ENCODE measurements around the gene CEBPB. TPM values are rescaled to one million over a fixed set of nuclear protein-coding genes. Genes with fewer than 3 reads are reported as not detected.

The CEBPB gene
- total RNA-seq, 1 experiment from 2014 or later: 29.5 TPM

DNA sequence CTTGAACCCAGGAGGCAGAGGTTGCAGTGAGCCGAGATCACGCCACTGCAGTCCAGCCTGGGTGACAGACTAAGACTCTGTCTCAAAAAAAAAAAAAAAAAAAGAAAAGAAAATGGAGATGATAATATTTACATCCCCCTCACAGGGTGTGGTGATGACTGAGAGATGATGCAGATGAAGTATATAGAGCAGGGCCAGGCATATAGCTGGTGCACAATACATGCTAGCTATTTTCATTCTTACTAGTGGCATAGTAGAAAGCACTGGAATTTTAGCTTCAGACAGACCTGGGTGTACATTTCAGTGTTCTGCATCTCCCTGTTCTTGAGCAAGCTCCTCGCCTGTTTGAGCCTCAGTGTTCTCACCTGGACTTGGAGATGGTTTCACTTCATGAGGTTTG lies 36.9 kb downstream of the CEBPB start:
- no peak for DNase-seq (ENCODE audit: low read depth)

DNA sequence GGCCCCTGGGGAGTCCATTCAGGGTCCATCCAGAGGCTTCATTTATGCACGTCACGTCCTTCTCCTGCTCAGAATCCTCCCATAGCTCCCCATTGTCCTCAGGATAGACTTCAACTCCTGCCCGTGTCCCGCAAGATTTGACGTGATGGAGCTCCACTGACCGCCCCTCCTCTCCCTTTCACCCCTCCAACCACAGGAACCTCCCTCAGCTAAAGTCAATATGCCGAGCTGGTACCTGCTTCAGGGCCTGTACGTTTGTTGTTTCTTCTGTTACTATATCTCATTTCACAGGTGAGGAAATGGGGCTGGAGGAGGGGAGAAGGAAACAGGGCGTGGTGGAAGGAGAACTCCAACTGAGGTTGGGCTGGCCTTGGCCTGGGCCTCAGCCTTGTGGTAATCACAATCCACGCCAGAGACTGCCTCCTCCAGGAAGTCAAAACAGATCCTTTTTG lies 38.6 kb downstream of the CEBPB start:
- DNase-seq (ENCODE audit: low read depth): no peak

GRCh38 chr20:50230184-50230583 lies 39.6 kb downstream of the CEBPB start:
- DNase-seq (ENCODE audit: low read depth): no peak

DNA sequence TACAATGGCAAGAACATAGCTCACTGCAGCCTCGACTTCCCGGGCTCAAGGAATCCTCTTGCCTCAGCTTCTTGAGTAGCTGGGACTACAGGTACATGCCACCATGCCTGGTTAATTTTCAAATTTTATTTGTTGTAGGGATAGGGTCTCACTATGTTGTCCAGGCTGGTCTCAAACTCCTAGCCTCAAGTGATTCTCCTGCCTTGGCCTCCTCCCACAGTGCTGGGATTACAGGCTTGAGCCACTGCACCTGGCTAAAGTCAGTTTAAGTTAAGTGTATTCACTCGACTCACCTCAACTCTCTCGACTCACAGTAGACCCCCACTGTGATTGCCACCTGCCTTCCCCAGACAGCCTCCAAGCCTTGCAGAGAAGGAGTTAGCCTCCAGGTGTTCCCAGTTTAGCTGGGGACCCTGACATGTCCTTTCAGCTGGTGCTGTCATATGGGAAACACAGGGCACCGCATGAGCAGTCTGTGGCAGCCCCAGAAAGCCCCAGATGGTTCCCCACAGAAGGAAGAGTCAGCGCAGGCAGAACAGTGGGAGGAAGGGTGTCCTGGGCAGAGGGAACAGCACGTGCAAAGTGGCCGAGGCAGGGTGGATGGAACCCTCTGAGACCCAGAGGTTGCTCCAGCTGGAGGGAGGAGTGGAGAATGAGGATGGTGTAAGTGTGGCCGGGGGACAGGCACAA lies 40.4 kb downstream of the CEBPB start:
- DNase-seq (ENCODE audit: low read depth): no peak

- no peak for DNase-seq (ENCODE audit: low read depth)
These were observed 41.2 kb downstream of the CEBPB start for GRCh38 chr20:50231854-50232253.

GRCh38 chr20:50232651-50233324 lies 42.2 kb downstream of the CEBPB start:
- no peak for DNase-seq (ENCODE audit: low read depth)

DNA sequence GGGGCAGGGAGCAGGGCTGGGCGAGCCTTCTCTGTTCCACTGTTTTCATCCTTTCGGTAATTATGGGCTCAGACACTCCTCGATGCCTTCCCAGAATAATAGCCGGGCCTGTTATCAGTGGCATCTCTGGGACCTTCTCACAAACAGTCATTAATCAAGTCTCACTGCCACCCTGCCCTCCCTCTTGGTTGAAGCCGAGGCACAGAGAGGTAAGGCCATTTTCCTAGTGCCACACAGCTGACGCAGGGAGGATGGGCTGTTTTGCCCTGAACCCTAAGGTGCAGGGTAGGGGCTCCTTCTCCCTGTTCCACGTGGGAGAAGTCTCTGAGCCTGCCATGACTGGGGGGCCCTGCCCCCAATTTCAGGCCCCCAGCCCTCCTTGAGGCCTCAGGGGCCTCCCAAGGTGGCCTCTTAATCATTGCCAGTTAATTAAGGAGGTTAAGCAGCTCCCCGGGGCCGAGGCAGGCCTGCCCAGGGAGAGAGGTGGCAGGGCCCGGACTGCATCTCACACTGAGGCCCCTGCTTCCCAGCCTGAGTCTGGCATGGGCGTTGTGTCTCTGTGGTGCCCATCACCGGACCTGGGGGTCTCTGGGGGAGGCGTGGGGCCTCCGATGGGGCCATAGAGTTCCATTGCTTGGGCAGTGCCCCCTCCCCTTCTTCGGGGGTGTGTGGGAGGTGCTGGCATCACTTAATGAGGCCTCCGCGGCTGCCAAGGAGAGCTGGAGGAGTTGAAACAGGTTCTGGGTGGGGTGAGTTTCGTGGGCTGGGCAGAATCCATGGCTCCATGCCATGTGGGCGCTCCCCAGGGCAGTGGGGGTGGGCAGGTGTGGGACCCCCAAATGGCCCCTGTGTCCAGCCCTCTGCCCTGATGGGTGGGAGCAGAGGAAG lies 42.9 kb downstream of the CEBPB start:
- no peak for DNase-seq (ENCODE audit: low read depth)

GRCh38 chr20:50234288-50234687 lies 43.7 kb downstream of the CEBPB start:
- no peak for DNase-seq (ENCODE audit: low read depth)

DNA sequence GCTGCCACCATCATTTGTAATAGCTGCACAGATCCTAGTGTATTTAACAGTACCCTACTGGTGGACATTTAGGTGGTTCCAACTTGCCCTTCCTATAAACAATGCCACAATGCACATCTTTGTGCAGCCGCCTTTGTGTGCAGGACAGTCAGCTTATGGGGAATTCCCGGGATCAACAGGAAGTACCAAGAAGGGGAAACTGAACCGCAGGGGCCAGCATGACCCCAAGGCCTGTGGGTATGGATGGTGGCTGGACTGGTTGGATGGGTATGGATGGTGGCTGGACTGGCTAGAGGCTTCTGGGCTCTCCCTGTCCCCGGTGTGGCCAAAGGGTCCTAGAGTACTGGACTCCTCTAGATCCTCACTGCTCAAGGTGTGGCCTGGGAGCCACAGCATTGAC lies 46.7 kb downstream of the CEBPB start:
- peak; percentile 40 for DNase-seq (ENCODE audit: low read depth)

DNA sequence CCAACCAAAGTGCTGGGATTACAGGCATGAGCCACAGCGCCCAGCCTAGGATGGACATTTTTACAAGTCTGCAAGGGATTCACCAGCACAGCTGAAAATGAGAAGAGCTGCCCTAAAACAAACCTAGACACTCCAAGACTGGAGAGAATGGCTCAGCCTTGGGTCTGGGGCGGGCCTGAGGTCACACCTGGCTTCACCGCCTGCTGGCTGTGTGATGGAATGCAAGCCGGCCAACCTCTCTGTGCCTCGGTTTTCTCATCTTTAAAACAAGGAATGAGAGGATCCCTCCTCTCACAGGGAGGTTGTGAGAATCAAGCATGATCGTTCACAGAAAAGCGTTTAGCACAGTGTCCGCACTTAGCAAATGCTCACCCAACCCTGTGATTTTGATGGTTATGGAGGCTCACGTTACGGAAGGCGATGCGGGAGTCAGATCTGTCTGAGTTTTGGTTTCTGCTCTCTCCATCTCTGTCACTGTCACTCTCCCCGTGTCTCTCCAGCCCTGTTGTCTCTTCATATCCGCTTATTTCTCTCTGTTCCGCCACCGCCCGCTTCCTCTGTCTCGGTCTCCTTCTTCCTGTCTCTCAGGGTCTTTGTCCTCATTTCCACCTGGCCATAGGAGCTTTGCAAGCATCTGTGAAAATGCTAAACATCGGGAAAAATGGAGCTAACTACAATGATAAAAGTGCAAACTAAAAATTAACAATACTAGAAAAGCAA lies 47.6 kb downstream of the CEBPB start:
- no peak for DNase-seq (ENCODE audit: low read depth)

GRCh38 chr20:50240092-50240491 lies 49.5 kb downstream of the CEBPB start:
- no peak for DNase-seq (ENCODE audit: low read depth)

- no peak for DNase-seq (ENCODE audit: low read depth)
These were observed 51.5 kb downstream of the CEBPB start for GRCh38 chr20:50242178-50242514.

Other genes with a start within 250 kb of the CEBPB start
- 1.3 and 1.7 TPM in 2 replicates for gene SNAI1, start 207.8 kb upstream of the CEBPB start, total RNA-seq (2014; rRNA removed; shearing (Covaris generic))
- 31.9 and 35.8 TPM in 2 replicates for gene UBE2V1, start 77.7 kb upstream of the CEBPB start, total RNA-seq (2014; rRNA removed; shearing (Covaris generic))
- gene PEDS1, start 37.1 kb upstream of the CEBPB start, total RNA-seq (2014; rRNA removed; shearing (Covaris generic)): 21.7 and 23.6 TPM in 2 replicates

Measured in Daoy (cell line).